HG03066 (cell line): Measurements from ENCODE around the gene LIMCH1.

Experiments
- ATAC-seq: cut with Tn5 transposase; IDR thresholded peaks from one replicate; pipeline ENCODE4 v1.9.1; 2021; ENCODE audit warnings: low read depth; ENCODE audit not compliant: unreplicated experiment

LIMCH1 gene

DNA sequence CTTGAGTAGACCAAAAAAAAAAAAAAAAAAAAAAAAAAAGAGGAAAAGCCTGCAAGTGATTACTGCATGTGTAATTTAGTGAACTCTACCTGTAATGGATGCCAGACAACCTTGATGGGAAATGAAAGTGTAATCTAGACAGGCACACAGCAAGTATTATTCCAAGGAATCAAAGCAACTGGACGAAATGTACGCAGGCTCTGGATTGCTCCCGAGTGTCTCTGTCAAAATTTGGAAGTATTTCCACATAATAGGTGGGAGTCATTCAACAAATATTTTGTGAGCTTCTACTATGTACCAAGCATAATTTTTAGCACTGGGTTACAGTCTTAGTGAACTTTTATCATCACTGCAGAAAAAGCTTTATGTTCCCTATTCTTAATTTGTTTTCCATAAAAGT, 64.2 kb downstream of the LIMCH1 start:
- ATAC-seq, result no peak

DNA sequence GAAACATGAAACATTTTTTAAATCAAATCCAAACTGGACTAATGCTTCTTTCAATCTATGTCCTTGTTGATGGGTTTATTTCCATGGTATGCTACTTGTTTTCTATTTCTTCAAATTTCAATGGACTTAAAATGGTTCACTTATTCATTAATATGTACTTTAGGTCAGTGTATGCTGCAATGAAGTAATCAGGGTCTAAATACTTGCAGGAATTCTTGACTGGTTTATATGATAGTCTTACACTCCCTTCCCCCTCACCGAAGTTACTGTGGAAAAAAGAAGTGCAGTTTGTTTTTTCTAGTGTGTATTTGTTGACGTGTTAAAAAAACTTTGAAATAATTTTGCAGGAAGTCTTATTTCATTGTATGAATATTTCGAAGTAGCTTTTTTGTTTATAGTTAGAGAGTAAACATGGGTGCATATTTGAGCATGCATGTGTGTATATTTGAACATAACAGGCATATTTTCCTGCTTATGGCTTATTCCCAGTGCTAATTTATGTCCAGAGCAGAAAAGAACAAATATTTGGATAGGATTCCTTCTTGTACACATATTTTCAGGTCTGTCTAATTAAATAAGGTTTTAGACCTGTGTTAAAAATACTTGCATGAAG, 65.0 kb downstream of the LIMCH1 start:
- ATAC-seq, result no peak

DNA sequence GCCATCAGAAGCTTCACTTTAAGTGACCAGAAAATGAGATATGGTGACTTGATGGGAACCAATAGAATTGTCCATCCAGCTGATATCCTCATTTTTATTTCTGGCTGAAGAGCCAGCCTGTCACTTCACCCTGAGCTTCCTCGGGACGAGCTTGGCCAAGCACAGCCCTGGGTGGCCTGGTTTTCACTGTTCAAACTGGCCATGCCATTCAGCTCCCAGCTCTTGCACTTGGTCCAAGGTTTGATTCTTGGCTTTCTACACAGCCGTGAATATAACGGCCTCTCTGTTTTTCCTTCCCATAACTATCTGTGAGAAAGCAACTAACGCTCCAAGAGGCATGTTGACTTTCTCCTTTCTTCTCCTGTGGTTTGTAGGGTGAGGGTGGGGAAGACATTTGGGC, 71.9 kb downstream of the LIMCH1 start:
- no peak for ATAC-seq

DNA sequence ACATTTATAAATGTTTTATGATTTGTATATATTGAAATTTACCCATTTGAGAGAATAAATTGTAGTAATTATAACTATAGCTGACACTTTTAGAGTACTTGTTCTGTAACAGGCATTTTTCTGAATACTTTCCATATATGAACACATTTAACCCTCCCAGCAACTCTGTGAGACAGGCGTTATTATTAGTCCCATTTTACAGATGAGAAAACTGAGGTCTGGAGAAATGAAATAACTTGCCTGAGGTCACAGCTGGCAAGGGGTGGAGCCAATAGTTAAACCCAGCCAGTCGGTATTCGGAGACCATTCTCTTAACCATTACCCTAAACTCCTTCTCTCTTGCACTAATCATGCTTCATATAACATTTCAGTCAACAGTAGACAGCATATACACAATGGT, 72.5 kb downstream of the LIMCH1 start:
- ATAC-seq, result no peak

DNA sequence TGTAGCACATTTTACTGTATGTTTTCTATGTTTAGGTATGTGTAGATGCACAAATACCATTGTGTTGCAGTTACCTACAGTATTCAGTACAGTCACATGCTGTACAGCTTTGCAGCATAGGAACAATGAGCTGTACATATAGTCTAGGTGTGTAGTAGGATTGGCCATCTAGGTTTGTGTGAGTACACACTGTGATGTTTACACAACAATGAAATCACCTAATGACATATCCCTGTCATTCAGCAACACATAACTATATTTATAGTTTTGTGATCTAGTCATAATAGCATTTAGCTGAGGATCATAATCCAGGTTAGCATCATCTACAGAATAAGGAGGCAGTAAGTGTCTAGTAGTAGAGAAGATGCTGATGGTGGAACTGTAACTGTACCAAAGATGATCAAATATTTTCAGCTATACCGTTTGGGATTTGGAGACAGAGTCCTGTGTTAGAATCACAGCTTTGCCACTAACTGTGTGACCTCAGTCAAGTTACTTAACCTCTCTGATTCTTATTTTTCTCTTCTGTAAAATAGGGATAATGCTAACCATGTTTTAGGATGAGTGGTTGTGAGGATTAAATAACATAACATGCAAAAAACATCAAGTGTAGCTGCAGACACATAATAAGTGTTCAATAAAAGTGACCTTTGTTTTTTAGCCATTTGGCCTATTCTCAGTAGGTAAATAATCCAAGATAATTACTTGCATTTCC, 73.3 kb downstream of the LIMCH1 start:
- no peak for ATAC-seq

DNA sequence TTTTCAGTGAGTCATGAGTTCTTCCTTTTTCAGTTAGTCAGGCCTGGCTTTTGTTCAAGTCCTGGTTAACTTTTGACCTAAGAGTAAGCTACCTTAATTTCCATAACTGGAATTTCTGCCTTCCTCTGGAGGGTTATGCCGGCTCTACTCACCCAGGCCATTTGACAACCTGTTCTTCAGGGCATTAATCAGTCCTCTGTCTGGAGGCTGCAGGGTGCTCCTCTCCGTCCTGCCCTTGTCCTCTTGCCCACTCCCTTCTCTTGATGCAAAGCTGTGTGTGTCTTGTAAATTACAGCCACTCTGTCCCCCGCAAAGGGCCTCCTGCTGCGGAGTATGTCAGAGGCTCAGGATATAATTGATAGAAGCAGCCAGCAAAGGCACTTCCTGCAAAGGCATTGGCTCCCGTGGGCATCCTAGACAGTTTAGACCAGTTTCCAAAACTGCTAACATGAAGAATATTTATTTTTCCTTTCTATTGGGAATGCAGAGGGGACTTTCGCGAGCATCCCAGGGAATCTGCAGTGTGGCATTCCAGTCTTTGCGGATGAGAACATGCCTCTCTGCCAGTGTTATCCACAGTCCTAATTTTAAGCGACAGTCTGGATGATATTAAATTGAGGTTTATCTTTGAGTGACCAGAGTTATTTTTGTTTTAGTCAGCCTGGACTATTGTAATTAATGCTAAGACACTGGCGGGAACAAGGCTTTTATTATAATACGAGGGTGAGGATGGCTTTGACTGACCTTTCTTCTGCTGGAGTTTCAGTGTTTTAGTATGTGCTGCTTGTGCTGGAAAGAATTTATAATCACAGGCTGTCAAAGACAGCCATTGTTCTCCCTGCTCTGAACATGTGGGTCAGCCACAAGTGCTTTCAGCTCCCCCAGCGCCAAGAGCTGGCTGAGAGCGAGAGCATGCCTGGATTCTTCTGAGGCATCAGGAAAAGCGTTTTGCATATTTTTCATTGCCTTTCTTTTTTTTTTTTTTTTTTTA, 74.2 kb downstream of the LIMCH1 start:
- no peak for ATAC-seq

DNA sequence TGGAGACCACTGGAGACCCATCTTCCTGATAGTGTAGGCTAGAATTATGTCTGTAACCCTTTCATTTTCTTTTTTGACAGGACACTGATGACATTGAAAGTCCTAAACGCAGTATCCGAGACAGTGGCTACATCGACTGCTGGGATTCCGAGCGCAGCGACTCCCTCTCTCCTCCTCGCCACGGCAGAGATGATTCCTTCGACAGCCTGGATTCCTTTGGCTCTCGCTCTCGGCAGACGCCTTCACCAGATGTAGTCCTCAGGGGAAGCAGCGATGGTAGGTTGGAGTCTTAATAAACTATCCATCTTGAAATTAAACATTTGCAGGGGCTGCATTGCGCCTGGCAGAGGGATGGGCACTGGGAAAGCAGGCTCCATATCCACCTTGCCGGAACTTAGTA, 75.4 kb downstream of the LIMCH1 start:
- ATAC-seq, result no peak

DNA sequence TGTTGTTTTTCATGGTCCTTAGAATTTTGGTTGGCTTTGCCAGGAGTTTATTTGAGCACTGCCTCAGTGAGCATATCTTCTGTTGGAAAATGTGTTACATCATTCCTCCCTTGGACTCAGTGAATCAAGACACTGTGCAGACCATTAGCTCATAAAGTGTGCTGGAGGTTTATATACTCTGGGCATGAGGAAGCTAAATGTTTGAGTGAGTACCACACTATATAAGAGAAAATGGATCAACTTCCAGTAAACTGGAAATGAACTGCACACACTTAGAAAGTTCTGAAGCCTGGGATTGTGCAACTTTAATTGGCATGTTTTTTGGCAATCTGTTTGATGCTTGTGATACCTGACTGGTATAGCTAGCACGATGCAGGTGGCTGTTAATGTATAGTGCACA, 75.9 kb downstream of the LIMCH1 start:
- ATAC-seq, result no peak

DNA sequence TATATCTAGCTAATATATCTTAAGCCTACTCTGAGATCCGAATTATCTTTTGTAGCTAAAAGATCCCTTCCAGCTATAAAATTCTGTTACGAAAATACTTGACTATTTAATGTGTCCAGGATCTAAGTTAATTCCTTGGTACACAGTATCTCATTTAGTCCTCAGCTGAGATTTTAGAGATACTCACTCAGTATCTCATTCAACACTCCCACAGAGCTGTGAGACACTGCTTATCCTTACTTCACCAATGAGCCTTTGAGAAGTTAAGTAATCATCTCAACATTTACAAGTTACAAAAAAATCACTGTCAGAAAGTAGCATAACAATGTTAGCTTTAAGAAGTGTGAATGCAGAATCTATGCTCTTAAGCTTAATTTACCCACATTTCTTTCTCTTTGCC, 76.6 kb downstream of the LIMCH1 start:
- ATAC-seq, result no peak

DNA sequence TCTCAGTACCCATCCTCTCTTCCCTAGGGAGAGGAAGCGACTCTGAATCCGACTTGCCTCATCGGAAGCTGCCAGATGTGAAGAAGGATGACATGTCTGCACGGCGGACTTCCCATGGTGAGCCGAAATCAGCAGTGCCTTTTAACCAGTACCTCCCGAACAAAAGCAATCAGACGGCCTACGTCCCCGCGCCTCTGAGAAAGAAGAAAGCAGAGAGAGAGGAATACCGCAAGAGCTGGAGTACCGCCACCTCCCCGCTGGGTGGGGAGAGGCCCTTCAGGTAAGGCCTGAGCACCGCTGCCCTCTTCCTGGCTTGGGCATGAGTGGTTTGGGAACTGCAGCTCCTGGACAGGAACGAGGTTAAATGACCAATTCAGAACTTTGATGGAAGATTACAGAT, 81.2 kb downstream of the LIMCH1 start:
- ATAC-seq, result no peak

DNA sequence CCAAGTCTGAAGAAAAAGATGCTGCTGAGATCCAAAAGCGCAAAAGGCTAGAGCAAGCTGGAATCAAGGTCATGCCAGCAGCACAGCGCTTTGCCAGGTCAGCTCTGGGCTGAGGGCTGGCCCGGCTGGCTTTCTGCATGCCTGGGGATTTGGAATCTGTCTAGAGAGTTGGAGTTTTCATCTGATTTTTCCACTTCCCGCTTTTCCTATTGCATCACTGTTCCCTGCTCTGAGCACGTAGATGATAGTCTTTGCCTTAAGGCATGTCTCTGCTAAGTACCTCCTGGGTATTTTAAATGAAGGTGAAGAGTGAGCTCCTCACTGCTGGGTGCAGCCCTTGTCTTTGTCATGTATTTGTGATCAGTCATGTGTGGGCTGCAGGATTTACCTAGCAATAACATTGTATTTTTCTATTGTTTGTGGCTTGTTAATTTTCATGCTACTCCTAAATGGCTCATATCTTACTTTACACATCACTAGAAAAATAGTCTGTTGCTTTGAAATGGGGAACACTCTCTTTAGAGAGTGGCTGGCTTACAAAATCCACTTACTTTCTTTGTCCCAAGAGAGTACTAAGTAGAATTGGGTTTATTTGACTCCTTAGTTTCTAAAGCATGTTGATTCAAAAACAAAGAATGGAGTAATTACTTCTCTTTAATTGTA, 82.8 kb downstream of the LIMCH1 start:
- no peak for ATAC-seq

DNA sequence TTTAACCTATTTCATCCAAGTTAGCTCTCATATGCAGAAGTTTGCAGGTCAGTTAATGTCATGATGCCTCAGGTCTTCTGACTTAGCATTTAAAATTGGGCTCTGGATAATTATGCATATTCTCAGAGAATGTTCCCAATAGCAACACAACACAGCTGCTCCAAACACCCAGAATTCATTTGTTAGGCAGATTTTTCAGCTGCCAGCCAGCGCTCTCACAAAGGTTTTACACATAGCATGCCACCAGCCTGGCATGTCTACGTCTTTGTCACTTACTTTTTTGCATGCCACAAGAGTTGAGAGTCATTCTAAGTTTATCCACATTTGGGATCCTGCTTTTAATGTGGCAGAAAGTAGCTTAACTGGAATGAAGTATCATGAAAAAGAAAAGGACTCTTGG, 84.8 kb downstream of the LIMCH1 start:
- no peak for ATAC-seq

DNA sequence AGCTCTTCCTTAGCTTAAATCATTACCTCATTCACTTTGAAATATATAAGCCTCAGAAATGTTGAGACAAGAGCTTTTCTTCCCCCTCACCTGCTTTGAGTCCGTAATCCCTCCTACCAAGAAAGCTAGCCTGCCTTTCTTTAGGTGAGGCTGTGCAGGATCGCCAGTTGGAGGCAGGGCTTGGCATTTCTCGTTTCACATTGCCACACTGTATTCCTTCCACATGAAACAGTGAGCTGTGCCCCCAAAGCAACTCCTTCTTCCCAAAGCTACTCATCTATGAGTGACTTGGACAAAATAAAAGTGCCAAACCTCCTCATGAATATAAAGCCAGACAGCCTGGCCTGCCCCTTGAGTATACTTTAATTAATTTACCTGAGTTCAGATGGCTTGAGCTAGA, 86.8 kb downstream of the LIMCH1 start:
- ATAC-seq, result no peak

DNA sequence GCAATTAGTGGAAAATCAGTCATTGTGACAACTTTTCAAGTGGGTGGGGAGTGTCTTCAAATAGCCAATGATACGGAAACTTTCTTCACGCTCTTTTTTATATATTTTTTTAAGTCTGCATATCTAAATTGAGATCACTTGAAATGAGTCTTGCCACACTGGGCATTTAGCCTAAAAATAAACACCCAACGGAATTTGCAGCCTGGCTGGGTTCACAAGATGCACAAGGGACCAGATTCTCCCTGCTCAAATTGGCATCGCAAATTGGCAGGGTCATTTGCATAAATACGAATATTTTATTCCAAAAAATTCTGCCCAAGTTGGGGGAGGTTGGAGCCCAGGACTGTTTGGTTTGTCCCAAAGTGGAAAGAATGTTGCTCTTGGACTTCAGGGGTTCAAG, 87.6 kb downstream of the LIMCH1 start:
- no peak for ATAC-seq

DNA sequence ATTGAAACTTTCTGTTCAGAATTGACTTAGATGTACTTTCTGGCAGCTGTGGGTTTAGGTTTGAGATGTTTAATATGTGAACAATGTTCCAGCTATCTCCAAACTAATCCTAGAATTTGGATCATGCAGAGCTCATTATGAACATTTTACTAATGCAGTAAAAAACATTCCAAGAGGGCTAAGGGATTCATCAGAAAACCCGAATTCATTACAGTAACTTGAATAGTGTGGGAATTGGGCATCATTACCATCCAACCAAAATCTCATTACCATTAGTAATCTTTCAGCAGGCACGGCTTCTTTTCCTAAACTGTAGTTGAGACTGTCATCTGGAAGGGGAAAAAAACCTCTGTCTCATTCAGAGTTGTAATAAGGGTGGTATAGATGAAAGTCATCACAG, 91.0 kb downstream of the LIMCH1 start:
- no peak for ATAC-seq

DNA sequence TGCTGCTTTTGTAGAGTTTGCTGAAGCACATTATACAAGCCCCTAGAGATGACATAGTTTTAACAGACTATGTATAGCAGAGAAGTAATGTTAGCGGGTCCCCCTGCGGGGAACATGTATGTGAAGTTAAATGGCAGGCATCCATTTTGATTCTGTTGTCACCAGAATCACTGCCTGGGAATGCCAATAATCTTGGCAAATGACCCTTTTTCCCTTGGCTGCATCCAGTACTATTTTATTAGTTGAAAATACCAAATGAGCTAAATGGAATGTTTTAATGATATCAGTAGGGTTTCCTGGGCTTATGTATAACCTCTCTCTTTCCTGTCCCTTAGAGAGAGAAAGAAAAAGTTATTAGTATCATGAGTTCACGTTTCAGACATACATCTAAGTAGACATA, 93.6 kb downstream of the LIMCH1 start:
- no peak for ATAC-seq

DNA sequence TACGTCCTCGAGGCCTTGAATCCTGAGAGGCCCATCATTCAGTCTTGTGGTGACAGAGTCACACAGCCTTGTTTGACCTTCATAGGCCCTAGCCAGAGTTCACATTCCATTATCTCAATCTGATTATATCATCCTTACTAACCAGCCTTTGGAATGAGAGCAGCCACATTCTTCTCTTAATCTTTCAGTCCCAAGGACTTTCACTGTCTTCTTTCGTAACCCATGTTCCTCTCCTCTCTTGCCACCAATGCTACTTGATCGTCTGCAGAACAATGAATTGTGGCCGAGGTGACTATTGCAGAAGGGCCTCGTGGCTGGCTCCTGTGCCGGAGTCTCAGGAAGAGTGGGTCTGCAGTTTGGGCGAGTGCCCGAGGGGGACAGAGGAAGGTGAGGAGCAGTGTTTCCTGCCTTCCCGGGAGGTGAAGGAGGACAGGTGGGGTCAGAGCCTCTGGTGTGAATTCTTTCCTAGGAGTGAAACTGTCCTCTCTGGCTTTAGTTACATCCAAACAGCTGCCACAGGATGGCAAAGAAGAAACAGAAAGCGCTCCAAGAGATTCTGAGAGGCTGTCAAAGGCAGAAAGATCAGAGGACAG, 94.6 kb downstream of the LIMCH1 start:
- no peak for ATAC-seq

DNA sequence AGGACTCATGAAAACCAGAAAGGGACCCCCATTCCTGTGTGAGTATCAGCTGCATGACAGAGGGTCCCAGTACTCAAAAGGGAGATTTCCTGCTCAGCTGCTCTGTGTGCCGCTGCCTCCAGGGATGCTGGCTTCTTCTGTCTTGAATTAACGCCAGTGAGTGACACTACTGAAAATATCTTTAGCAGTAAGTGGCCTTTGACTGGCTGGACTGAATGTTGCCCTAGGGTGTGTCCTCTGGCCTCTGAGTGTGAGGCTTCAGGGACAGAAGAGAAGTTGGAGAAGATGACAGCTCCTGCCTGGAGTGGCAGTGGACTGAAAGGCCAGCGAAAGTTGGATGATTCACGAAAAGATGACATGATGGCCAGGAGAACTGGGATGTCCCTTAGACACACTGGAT, 95.4 kb downstream of the LIMCH1 start:
- ATAC-seq, result no peak

DNA sequence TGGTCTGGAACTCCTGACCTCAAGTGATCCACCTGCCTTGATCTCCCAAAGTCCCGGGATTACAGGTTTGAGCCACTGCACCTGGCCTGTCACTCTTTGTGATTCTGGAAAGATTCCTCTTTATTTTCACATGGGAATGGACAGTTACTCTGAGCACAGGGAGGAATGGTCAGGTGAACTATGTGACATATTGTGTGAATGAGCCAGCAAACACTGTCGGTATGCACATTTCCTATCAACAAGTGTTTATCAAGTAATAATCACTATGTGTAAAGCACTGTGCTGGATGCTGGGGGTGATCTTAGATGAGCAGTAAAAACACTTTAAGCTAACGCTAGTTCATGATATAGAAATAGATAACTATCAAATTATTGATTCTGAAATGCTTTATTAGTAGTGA, 97.5 kb downstream of the LIMCH1 start:
- no peak for ATAC-seq

DNA sequence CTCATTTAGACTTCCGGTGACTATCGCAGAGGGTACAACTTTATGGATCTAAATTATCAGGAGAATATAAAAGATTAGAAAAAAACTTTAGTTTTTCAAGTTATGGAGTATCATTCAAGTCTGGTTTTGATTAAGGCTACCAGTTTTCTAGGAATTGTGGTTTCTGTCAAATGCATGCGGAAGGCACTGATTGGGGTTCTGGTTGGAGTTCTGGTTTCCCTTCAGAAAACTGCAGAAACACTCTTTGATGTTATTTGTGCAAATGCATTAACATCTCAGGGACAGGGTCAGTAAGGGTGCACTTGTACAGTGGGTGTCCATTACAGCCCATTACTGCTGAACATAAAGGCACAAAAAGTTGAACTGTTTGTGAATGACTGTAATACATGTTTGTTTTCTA, 100.2 kb downstream of the LIMCH1 start:
- no peak for ATAC-seq

DNA sequence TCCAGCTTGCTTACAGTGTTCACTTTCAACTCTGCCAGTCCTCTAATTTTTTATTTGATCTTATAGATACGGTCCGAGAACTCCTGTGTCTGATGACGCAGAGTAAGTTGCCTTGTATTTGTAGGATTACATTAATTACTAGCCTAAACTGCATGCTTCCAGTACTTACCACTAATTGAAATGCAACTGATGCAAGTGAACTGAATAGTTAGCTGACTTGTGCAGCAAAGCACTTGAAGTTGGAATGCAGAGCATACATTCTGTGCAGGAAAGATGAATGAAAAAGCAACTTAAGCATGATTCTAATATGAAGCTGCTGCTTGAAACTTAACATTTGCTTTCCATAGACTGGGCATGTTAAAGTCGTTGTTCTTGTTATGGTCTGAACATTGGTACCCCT, 100.9 kb downstream of the LIMCH1 start:
- ATAC-seq, result no peak
